Neural crest cell (in vitro differentiated cells): ENCODE results near the gene PIGR. TPM values are rescaled to one million over a fixed set of nuclear protein-coding genes. Genes with fewer than 3 reads are reported as not detected.
"Not testable (repeated sequence)": the region's sequence is repeated elsewhere in the genome, so short reads cannot be mapped to it uniquely, and the experiment has no call there.

Experiments
- DNase-seq: peaks from one replicate; pipeline ENCODE4 v3.0.0; 2021; ENCODE audit warnings: low read depth, mixed read lengths, low spot score
- H3K27ac Mint-ChIP-seq: one replicate; pipeline ENCODE4 v1.8.0; 2021; ENCODE audit warnings: mild to moderate bottlenecking, mixed read lengths; ENCODE audit not compliant: unreplicated experiment
- H3K27me3 Mint-ChIP-seq: 2 replicates; pipeline ENCODE4 v1.8.0; 2021; ENCODE audit warnings: low read depth, mild to moderate bottlenecking, mixed read lengths
- H3K36me3 Mint-ChIP-seq: 2 replicates; pipeline ENCODE4 v1.8.0; 2021; ENCODE audit warnings: low read depth, mild to moderate bottlenecking, mixed read lengths
- H3K4me1 Mint-ChIP-seq: 2 replicates; pipeline ENCODE4 v1.8.0; 2021; ENCODE audit warnings: mixed read lengths
- H3K4me3 Mint-ChIP-seq: one replicate; pipeline ENCODE4 v1.8.0; 2021; ENCODE audit warnings: mild to moderate bottlenecking, mixed read lengths
- H3K9me3 Mint-ChIP-seq: 2 replicates; pipeline ENCODE4 v1.8.0; 2021; ENCODE audit warnings: mixed read lengths
- CTCF ChIP-seq: fragments of 200-600 bp; sonication (generic); conservative IDR thresholded peaks from 2 replicates; pipeline ENCODE4 v1.5.0; 2021; ENCODE audit warnings: antibody characterized with exemption, mild to moderate bottlenecking
- total RNA-seq: library from RNA; stranded (reverse); gene quantifications from 2 replicates; pipeline ENCODE4 v1.2.1, GENCODE V29; 2021

The PIGR gene
- total RNA-seq, 1 donor from 2014 or later = not detected

GRCh38 chr1:206929524-206929923 is 16.7 kb downstream of the PIGR start:
- no peak for DNase-seq
- no peaks in the 10 kb centered on the region for H3K27me3 Mint-ChIP-seq
- H3K36me3 Mint-ChIP-seq = no peaks in the 10 kb centered on the region
- no peak for TF ChIP-seq CTCF
- H3K9me3 Mint-ChIP-seq = no peaks in the 10 kb centered on the region
- no peak overlapping the region for H3K4me3 Mint-ChIP-seq
- H3K4me1 Mint-ChIP-seq = peaks cover 3% of the 10 kb centered on the region
- no peak overlapping the region for H3K27ac Mint-ChIP-seq

GRCh38 chr1:206926286-206926685 is 20.0 kb downstream of the PIGR start:
- Mint-ChIP-seq H3K27ac (no peak overlapping the region), H3K9me3 (no peaks in the 10 kb centered on the region), H3K4me3 (no peak overlapping the region), H3K27me3 (no peaks in the 10 kb centered on the region), H3K4me1 (peaks cover 3% of the 10 kb centered on the region), H3K36me3 (no peaks in the 10 kb centered on the region)
- DNase-seq = no peak
- TF ChIP-seq CTCF = no peak

DNA sequence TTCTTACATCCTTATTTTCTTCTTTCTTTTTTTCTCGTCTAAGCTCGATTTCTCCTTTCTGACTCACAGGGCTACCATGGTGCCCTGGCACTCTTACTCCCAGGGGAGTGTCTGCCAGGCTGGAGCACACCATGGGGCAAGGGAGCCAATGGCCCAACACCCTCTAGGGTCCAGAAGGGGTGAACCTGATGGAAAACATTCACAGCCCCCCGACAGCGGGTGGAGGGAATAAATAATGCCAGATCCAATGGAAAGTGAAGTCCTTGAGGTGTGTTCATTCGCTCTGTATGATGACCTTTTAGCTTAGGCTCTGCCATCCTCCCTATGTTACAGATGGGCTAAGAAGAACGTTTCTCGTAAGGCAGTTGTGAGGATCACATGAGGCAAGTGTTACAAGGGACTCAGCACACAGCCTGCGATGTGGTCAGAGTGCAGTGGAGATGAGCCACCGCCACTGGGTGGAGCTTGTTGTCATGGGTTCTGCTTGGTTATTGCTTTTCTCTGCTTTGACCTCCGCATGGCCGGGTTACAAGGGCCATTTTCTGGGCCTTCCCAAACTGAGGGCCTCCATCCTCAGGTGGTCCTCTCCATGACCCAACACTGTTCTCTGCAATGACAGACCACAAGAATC is 21.0 kb downstream of the PIGR start:
- Mint-ChIP-seq H3K4me3 (no peak overlapping the region), H3K4me1 (peaks cover 3% of the 10 kb centered on the region), H3K27ac (no peak overlapping the region), H3K36me3 (no peaks in the 10 kb centered on the region), H3K27me3 (no peaks in the 10 kb centered on the region), H3K9me3 (no peaks in the 10 kb centered on the region)
- no peak for TF ChIP-seq CTCF
- DNase-seq = no peak

DNA sequence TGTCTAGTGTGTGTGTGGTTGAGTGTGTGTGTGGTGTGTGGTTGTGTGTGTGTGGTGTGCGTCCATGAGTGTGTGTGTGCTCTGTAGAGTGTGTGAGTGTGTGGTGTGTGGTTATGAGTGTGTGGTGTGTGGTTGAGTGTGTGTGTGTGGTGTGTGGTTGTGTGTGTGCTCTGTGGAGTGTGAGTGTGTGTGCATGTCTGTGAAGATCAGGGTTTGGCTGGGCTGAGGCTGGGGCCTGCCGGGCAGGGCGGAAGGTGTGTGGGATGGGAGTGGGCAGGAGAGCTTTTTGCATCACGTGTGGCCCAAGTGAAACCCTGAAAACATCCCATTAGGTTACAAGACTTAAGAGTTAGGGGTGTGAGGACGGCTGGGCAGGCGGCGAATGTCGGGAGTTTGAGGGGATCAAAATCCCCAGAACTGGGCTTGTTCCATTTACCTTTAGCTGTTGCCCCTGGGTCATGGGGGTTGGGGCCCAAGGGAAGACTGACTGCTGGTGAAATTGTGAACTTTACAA is 21.6 kb downstream of the PIGR start:
- DNase-seq = no peak
- no peak for TF ChIP-seq CTCF
- no peaks in the 10 kb centered on the region for H3K36me3 Mint-ChIP-seq
- no peaks in the 10 kb centered on the region for H3K27me3 Mint-ChIP-seq
- H3K4me1 Mint-ChIP-seq = peaks cover 3% of the 10 kb centered on the region
- no peaks in the 10 kb centered on the region for H3K9me3 Mint-ChIP-seq
- H3K27ac Mint-ChIP-seq = no peak overlapping the region
- H3K4me3 Mint-ChIP-seq = no peak overlapping the region

DNA sequence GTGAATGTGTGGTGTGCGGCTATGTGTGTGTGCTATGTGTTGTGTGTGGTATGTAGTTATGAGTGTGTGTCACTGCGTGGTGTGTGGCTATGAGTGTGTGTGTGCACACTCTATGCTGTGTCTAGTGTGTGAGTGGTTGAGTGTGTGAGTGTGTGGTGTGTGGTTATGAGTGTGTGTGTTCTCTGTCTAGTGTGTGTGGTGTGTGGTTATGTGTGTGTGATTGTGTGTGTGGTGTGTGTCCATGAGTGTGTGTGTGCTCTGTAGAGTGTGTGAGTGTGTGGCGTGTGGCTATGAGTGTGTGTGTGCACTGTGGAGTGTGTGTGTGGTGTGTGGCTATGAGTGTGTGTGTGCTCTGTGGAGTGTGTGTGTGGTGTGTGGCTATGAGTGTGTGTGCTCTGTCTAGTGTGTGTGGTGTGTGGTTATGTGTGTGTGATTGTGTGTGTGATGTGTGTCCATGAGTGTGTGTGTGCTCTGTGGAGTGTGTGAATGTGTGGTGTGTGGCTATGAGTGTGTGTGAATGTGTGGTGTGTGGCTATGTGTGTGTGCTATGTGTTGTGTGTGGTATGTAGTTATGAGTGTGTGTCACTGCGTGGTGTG is 22.2 kb downstream of the PIGR start:
- not testable (repeated sequence) for H3K27ac Mint-ChIP-seq, H3K27me3 Mint-ChIP-seq, H3K4me1 Mint-ChIP-seq, H3K4me3 Mint-ChIP-seq, DNase-seq, H3K9me3 Mint-ChIP-seq, H3K36me3 Mint-ChIP-seq
